Measurements from ENCODE around the gene FUT8.
"Not testable (repeated sequence)": the region's sequence is repeated elsewhere in the genome, so short reads cannot be mapped to it uniquely, and the experiment has no call there.

The FUT8 gene

DNA sequence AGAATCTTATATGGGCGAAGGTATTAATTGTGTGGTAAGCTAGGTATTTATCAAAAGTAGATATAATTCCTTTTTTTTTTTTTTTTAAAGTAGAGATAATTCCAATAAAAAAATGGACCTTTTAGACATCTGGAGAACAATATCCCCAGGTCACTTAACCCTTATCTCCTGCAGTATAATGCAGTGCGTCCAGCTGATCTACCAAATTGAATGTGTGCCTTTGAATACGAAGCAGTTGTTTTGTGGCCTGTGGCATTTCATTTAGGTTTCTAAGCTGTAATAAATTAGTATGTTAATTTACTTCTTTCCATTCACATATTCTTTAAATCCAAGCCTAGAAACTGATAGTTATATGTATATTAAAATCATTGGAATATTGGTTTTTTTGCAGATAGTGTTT lies 3.1 kb downstream of the FUT8 start:
- no peak for DNase-seq (ENCODE audit: low read depth in 2 of 3, low spot score in 2 of 3)

- DNase-seq (ENCODE audit: low read depth in 2 of 3, low spot score in 2 of 3) = no peak
Observed at GRCh38 chr14:65419593-65420252, 7.2 kb downstream of the FUT8 start.

DNA sequence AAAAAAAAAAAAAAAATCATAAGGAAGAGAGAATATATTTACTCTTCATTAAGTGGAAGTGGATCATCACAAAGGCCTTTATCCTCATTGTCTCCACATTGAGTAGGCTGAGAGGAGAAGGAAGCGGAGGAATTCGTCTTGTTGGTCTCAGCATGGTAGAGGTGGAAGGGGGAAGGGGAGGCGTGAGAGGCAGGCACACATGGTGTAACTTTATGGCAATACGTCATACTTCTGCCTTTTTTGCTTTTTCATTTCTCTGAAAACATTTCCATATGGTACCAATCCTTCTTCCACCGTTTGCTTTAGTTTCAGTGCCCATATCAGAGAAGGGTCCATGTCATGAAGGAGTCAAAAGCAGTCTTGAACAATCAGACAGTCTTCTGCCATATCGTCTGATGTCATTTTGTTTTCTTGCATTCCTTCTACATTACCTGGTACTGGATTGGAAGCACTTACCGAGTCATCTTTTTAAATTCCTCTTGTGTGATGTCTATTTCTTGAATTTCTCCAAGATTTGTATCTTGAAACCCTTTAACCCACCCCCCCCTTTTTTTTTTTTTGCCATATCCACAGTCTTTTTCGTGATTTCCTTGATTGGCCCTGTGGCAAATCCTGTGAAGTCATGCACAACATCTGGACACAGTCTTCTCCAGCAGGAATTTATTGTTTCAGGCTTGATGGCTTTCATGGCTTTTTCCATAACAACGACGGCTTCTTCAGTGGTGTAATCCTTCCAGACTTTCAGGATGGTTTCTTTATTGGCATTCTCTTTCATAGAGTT lies 8.9 kb downstream of the FUT8 start:
- DNase-seq (ENCODE audit: low read depth in 2 of 3, low spot score in 2 of 3) = no peak

- DNase-seq (ENCODE audit: low read depth in 2 of 3, low spot score in 2 of 3) = no peak
Observed at GRCh38 chr14:65422088-65422834, 9.7 kb downstream of the FUT8 start.

- no peak for DNase-seq (ENCODE audit: low read depth in 2 of 3, low spot score in 2 of 3)
Observed at GRCh38 chr14:65423982-65424381, 11.5 kb downstream of the FUT8 start.

DNA sequence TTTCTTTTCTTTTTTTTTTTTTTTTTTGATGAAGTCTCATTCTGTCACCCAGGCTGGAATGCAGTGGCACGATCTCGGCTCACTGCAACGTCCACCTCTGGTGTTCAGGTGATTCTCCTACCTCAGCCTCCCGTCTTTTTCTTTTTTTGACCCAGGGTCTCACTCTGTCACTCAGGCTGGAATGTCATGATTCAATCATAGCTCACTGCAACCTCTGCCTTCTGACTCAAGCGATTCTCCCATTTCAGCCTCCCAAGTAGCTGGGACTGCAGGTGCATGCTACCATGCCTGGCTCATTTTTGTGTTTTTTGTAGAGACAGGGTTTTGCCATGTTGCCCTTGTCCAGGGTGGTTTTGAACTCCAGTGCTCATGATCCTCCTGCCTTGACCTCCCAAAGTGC lies 12.0 kb downstream of the FUT8 start:
- no peak for DNase-seq (ENCODE audit: low read depth in 2 of 3, low spot score in 2 of 3)

DNA sequence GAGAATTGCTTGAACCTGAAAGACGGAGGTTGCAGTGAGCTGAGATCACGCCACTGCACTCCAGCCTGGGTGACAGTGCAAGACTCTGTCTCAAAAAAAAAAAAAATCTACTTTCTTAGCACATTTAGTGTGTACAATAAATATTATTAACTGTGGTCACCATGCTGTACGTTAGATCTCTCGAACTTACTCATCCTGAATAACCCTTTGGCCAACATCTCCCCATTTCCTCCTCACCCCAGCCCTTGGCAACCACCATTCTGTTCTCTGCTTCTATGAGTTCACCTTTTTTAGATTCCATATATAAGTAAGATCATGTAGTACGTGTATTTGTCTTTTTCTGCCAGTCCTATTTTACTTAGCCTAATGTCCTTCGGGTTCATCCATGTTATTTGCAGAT lies 13.4 kb downstream of the FUT8 start:
- DNase-seq (ENCODE audit: low read depth in 2 of 3, low spot score in 2 of 3) = no peak

GRCh38 chr14:65426902-65427301 lies 14.4 kb downstream of the FUT8 start:
- not testable (repeated sequence) for DNase-seq (ENCODE audit: low read depth in 2 of 3, low spot score in 2 of 3)

DNA sequence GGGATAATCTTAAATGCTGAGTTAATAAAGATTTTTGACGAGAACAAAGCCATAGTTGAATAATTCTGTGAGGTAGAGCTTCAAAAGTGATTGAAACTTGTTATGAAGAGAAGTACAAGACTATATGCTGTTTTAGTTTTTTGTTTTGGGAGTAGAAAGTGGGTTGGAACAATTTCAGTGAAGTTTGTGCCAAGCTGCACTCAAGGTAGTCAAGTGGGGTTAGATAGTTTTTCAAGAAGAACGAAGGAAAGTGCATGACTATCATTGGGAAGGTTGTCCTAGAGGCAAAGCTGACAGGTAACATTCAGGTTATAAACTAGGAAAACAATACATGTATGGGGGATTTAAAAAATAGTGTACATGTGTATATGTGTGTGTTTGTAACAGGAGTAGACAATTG lies 16.2 kb downstream of the FUT8 start:
- DNase-seq (ENCODE audit: low read depth in 2 of 3, low spot score in 2 of 3) = no peak

- no peak for DNase-seq (ENCODE audit: low read depth in 2 of 3, low spot score in 2 of 3)
Observed at GRCh38 chr14:65429757-65430156, 17.2 kb downstream of the FUT8 start.

DNA sequence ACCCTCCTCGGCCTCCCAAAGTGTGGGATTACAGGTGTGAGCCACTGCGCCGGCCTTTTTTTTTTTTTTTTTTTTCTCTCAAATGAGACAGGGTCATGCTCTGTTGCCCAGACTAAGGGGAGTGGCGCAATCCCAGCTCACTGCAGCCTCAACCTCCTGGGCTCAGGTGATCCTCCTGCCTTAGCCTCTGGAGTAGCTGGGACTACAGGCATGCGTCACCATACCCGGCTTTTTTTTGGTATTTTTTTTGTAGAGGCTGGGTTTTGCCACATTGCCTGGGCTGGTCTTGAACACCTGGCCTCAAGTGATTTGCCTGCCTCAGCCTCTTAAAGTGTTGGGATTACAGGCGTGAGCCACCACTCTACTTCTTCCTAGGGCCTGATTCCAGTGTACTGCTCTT lies 18.7 kb downstream of the FUT8 start:
- no peak for DNase-seq (ENCODE audit: low read depth in 2 of 3, low spot score in 2 of 3)

GRCh38 chr14:65431951-65432350 lies 19.4 kb downstream of the FUT8 start:
- DNase-seq (ENCODE audit: low read depth in 2 of 3, low spot score in 2 of 3) = no peak

DNA sequence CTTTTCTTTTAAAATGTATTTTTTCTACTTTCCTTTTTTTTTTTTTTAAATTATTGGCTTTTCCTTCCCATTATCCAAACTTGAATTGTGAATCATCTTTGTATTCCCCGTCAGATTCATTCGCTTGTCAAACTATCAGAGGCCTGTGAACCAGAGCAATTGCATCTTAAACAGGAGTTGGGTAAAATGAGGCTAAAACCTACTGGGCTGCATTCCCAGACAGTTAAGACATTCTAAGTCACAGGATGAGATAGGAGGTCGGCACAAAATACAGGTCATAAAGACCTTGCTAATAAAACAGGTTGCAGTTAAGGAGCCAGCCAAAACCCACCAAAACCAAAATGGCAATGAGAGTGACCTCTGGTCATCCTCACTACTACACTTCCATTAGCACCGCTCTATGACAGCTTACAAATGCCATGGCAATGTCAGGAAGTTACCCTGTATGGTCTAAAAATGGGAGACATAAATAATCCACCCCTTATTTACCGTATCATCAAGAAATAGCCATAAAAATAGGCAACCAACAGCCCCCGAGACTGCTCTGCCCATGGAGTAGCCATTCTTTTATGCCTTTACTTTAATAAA lies 19.9 kb downstream of the FUT8 start:
- no peak for DNase-seq (ENCODE audit: low read depth in 2 of 3, low spot score in 2 of 3)

- DNase-seq (ENCODE audit: low read depth in 2 of 3, low spot score in 2 of 3) = no peak
Observed at GRCh38 chr14:65433157-65433556, 20.6 kb downstream of the FUT8 start.

GRCh38 chr14:65433646-65434045 lies 21.1 kb downstream of the FUT8 start:
- DNase-seq (ENCODE audit: low read depth in 2 of 3, low spot score in 2 of 3) = no peak

- DNase-seq (ENCODE audit: low read depth in 2 of 3, low spot score in 2 of 3) = no peak
Observed at GRCh38 chr14:65434216-65434850, 21.8 kb downstream of the FUT8 start.

- no peak for DNase-seq (ENCODE audit: low read depth in 2 of 3, low spot score in 2 of 3)
Observed at GRCh38 chr14:65438266-65438933, 25.9 kb downstream of the FUT8 start.

- no peak for DNase-seq (ENCODE audit: low read depth in 2 of 3, low spot score in 2 of 3)
Observed at GRCh38 chr14:65439117-65439516, 26.6 kb downstream of the FUT8 start.

GRCh38 chr14:65440230-65440629 lies 27.7 kb downstream of the FUT8 start:
- no peak for DNase-seq (ENCODE audit: low read depth in 2 of 3, low spot score in 2 of 3)

GRCh38 chr14:65444230-65444629 lies 31.7 kb downstream of the FUT8 start:
- DNase-seq (ENCODE audit: low read depth in 2 of 3, low spot score in 2 of 3) = no peak

DNA sequence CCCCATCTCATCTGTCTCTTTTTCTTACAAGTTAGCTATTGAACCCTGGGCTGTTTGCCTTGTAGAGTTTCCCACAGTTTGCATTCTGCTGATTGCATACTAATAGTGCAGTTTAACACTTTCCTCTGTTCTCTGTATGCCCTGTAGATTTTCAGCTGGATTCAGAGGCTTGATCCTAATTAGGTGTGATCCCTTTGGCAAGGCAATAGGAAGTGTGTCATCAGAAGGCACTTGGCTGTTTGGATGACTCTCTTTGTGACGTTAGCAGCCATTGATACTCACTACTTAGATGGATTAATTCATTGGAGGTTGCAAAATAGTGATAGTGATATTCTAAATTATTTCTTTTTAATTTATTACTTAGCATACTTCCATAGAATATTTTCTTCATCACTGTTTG lies 33.6 kb downstream of the FUT8 start:
- DNase-seq (ENCODE audit: low read depth in 2 of 3, low spot score in 2 of 3) = no peak

Measured in activated CD8-positive, alpha-beta memory T cell treated with anti-CD3 and anti-CD28 coated beads for 48 hours (primary cell).